Upper lobe of left lung (tissue), 4 donors: ENCODE results near the gene RBFOX2.

Source experiments
- POLR2A ChIP-seq, 4 donors: fragments of 450-650 bp; IDR thresholded peaks; one replicate each; pipeline ENCODE4 v1.5.1; 2016 to 2017; ENCODE audit warnings: antibody characterized with exemption in 4 of 4, mild to moderate bottlenecking in 2 of 4
- TF ChIP-seq, protein P1 (sequence below), 6 experiments: fragments of 450-650 bp in 4 of 6; fragments of 200-600 bp in 2 of 6; sonication (generic) in 2 of 6; IDR thresholded peaks; one replicate each; pipeline ENCODE4 v1.5.1; 2016 to 2019; ENCODE audit warnings: antibody characterized with exemption in 6 of 6

- TF ChIP-seq POLR2A (IDR thresholded peaks at IDR 0.05), result no peak
- TF ChIP-seq, protein P1, sequence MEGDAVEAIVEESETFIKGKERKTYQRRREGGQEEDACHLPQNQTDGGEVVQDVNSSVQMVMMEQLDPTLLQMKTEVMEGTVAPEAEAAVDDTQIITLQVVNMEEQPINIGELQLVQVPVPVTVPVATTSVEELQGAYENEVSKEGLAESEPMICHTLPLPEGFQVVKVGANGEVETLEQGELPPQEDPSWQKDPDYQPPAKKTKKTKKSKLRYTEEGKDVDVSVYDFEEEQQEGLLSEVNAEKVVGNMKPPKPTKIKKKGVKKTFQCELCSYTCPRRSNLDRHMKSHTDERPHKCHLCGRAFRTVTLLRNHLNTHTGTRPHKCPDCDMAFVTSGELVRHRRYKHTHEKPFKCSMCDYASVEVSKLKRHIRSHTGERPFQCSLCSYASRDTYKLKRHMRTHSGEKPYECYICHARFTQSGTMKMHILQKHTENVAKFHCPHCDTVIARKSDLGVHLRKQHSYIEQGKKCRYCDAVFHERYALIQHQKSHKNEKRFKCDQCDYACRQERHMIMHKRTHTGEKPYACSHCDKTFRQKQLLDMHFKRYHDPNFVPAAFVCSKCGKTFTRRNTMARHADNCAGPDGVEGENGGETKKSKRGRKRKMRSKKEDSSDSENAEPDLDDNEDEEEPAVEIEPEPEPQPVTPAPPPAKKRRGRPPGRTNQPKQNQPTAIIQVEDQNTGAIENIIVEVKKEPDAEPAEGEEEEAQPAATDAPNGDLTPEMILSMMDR (IDR thresholded peaks at IDR 0.05), result no peak
Measured at GRCh38 chr22:36077271-36077670, 48.6 kb upstream of the RBFOX2 start.
